Cardiac fibroblast (primary cell): ENCODE results near the gene GPR68.

Source experiments
- DNase-seq, 2 donors: peaks; one replicate each; pipeline versions ENCODE4 v3.0.0 to v3.0.0-alpha.2; 2010; ENCODE audit warnings: low read depth in 2 of 2
- H3K4me3 ChIP-seq, 2 donors: replicated peaks in 1 of 2; 1 replicate in 1 of 2; 2 replicates in 1 of 2; pipeline ENCODE4 v1.5.1; 2011; ENCODE audit warnings: low read depth in 2 of 2, low read length in 2 of 2, mild to moderate bottlenecking in 2 of 2, moderate library complexity in 1 of 2
- CTCF ChIP-seq: IDR thresholded peaks from one replicate; pipeline ENCODE4 v1.5.1; 2011; ENCODE audit warnings: low read depth, mild to moderate bottlenecking, low read length, inconsistent platforms

Gene GPR68

GRCh38 chr14:91258876-91259275 is 14.4 kb upstream of the GPR68 start:
- TF ChIP-seq CTCF, result no peak
- no peak for DNase-seq

GRCh38 chr14:91258011-91258618 is 13.6 kb upstream of the GPR68 start:
- no peak for TF ChIP-seq CTCF
- DNase-seq, result peak; percentile 45 to 92

More at GRCh38 chr14:91258876-91259275, 14.4 kb upstream of the GPR68 start:
- no peak overlapping the region for H3K4me3 ChIP-seq

GRCh38 chr14:91257328-91258010 is 13.0 kb upstream of the GPR68 start:
- peak in 1 of 2 donors; percentile 13 for DNase-seq
- TF ChIP-seq CTCF, result no peak
- H3K4me3 ChIP-seq, result no peak overlapping the region

More at GRCh38 chr14:91258011-91258618, 13.6 kb upstream of the GPR68 start:
- no peak overlapping the region for H3K4me3 ChIP-seq

- DNase-seq, result peak in 1 of 2 donors; percentile 31
- TF ChIP-seq CTCF, result no peak
- no peak overlapping the region for H3K4me3 ChIP-seq
These were observed 12.2 kb upstream of the GPR68 start for GRCh38 chr14:91256661-91257060.

- DNase-seq, result peak in 1 of 2 donors; percentile 20
- H3K4me3 ChIP-seq, result no peak overlapping the region
- no peak for TF ChIP-seq CTCF
These were observed 10.7 kb upstream of the GPR68 start for GRCh38 chr14:91255026-91255695.

GRCh38 chr14:91254461-91254860 is 10.0 kb upstream of the GPR68 start:
- DNase-seq, result no peak
- no peak for TF ChIP-seq CTCF
- H3K4me3 ChIP-seq, result no peak overlapping the region
